ENCODE results near the gene RAPGEF4.

GRCh38 chr2:172792711-172793110 is 57.1 kb downstream of the RAPGEF4 start:
- no peak for TF ChIP-seq CTCF (IDR thresholded peaks at IDR 0.05; ENCODE audit: control extremely low read depth in 1 of 3, insufficient read depth in 1 of 3, low read depth in 1 of 3, low read length in 3 of 3)
- no peak for TF ChIP-seq EP300 (IDR thresholded peaks at IDR 0.05; ENCODE audit: borderline replicate concordance in 1 of 2, low read depth in 2 of 2, low read length in 2 of 2)
- no peak for TF ChIP-seq TCF12 (IDR thresholded peaks at IDR 0.05; ENCODE audit: low read depth, low read length)
- TF ChIP-seq POLR2A (IDR thresholded peaks at IDR 0.05; ENCODE audit: control extremely low read depth in 1 of 2, low read depth in 2 of 2, low read length in 2 of 2) = no peak
- no peak for TF ChIP-seq POLR2AphosphoS5 (IDR thresholded peaks at IDR 0.05; ENCODE audit: low read depth, low read length)
- no peak for TF ChIP-seq FOSL1 (IDR thresholded peaks at IDR 0.05; ENCODE audit: insufficient read depth, low read depth, low read length)
- no peak for TF ChIP-seq E2F6 (IDR thresholded peaks at IDR 0.05)
- TF ChIP-seq EZH2 (IDR thresholded peaks at IDR 0.05; ENCODE audit: low read depth, low read length, severe bottlenecking) = no peak
- TF ChIP-seq JUND (IDR thresholded peaks at IDR 0.05; ENCODE audit: low read length) = no peak
- no peak for TF ChIP-seq RAD21 (IDR thresholded peaks at IDR 0.05 in 1 of 2, conservative IDR thresholded peaks at IDR 0.05 in 1 of 2; ENCODE audit: low read depth in 2 of 2, low read length in 2 of 2)
- TF ChIP-seq SP1 (IDR thresholded peaks at IDR 0.05; ENCODE audit: low read depth, low read length) = no peak

Measured in H1 (cell line).